GM10847 (cell line): ENCODE results near the gene LSM10.

Experiments
- POLR2A ChIP-seq: IDR thresholded peaks from 2 replicates; pipeline ENCODE4 v1.6.1; 2011; ENCODE audit not compliant: insufficient read length; ENCODE audit errors: extremely low read depth

The LSM10 gene

GRCh38 chr1:36390411-36390810 lies 7.3 kb downstream of the LSM10 start:
- TF ChIP-seq POLR2A, result no peak

DNA sequence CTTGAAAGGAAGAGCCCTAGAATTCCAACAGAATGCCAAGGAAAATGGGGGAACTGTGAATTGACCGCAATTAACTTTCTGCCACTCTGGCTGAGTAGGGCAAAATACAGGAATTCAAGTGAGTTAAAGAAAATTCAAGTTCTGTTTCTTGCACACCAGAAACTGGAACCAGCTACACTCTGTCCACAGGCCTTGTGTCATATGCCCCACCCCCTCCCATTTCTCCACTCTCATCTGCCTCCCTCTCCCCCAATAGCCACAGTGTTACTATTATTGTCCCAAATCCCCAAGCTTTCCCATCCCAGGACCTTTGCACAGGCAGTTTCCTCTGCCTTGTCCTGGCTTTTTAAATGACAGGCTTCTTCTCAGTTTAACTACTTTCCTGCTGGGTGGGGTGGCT lies 7.7 kb downstream of the LSM10 start:
- no peak for TF ChIP-seq POLR2A

- no peak for TF ChIP-seq POLR2A
These were observed 8.4 kb downstream of the LSM10 start for GRCh38 chr1:36389261-36389660.

- TF ChIP-seq POLR2A, result no peak
These were observed 10.4 kb downstream of the LSM10 start for GRCh38 chr1:36387141-36387949.

DNA sequence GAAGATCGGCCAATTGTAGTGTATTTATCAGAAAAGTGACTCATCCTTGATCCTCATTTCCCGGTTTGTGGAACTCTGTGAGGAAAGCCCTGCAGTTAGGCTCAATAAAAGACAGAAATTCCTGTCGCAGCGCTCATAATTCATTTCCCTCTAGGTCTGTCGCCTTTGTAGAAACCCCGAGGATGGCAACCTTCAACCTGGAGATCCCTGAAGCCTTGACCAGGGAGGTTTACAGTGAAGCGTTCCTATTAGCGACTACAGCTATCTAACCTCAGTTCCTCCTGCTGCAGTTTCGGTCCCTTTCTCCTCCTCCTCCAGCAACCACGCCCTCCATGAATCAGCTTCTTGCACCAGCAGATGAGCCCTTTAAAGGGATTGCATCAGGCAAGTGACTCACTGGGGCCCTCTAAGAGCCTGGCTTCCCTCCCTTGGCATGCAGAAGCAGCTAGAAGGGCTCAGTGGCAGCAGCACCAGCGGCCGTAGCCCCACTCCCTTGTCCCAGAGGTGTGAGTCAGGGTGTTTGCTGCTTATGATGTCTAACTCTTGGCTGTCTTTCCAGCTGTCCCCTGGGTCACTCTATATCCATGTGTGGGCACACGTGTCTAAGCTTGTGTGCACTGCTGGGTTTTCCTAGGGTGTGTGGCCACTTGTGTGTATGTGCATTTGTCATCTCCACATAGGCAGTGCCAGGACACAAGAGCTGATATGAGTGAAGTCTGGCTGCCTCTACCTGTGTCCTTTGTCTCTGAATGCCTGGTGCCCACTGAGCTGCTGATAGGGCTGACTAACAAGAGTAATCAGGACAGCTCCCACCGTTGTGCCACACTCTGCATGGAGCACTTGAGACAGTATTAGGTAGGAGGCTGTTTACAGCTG lies 11.2 kb downstream of the LSM10 start:
- TF ChIP-seq POLR2A, result peak; percentile 78

GRCh38 chr1:36385410-36386264 lies 12.1 kb downstream of the LSM10 start, which contains the start of gene STK40:
STK40 (minus strand) TSS chr1:36385924; CDS start chr1:36361332, 24,592 bp downstream.
- TF ChIP-seq POLR2A, result peak; percentile 50

DNA sequence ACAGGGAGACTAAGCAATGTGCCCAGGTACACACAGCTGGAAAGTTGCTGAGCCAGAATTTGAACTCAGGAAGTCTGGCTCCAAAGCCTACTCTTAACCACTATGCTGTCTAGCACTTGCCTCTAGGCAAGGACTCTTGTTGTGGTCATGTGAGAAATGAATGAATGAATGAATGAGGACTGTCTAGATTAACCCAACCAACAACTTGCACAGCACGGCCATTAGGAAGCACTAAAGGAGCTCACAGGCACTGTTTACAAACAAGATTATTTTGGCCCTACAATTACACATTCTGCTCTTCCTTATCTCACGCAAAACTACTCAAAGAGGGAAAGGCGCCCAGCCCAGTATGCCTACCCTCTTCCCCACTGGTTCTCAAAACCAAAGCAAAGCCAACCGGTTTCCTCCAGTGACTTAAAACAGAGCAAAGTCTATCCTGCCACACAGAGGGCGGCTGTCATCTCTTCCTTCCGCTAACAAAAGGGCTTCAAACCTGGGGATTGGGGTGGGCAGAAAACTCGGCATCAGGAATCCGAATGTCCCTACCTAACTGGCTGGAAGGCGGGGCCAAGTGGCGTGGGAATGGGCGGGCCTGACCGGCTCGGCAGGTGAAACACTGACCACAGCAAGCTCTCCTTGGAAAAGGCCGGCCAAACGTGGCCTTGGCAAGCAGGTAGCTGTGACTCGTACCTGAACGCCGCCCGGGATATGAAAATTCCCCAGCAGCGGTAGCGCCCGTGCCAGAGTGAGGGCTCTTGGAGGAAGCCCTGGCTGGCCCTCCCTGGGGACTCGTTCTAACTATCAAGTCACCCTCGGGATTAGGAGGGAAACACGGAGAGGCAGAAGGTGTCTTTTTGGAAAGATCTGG lies 12.9 kb downstream of the LSM10 start:
- TF ChIP-seq POLR2A, result no peak

DNA sequence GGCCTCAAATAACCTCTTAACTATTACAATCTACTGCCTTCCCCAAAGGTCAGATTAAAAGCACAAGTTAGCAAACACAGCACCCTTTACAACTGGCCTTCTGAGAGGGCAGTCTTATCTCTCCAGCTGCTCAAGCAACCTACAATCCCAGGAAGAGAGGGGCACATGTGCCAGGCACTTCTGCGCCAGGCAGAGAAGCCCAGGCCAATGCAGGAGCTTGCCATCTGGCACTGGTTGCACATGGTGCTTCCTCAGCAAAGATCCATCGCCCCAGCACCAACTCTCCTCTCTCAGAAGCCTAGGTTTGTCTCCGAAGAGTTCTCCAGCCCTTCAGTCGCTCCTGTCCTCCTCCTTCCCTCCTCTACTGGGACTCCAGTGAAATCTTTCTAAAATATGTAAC lies 14.5 kb downstream of the LSM10 start:
- TF ChIP-seq POLR2A, result no peak

DNA sequence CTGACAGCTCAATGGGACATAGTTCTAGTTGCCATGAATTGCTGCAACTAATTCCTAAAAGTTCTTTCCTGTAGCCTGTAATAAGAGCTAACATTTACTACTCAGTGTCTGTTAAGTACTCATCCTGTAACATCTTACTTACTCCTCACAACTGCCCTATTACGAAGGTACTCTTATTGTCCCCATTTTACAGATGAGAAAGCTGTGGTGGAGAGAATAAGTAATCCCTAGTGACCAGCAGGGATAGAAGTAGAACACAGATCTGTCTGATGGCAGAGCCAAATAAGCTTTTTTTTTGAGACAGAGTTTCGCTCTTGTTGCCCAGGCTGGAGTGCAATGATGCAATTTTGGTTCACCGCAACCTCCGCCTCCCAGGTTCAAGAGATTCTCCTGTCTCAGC lies 15.0 kb downstream of the LSM10 start:
- TF ChIP-seq POLR2A, result no peak

DNA sequence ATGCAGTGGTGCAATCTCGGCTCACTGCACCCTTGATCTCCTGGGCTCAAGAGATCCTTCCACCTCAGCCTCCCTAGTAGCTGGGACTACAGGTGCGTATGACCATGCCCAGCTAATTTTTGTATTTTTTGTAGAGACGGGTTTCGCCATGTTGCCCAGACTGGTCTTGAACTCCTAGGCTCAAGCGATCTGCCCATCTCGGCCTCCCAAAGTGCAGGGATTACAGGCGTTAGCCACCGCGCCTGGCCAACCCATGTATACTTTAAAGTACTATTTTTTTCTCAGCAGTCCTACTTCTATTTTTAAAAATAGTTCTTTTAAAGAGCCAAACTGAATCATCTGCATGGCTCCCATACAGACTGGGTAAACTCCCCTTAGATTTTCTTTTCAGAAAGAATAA lies 15.5 kb downstream of the LSM10 start:
- TF ChIP-seq POLR2A, result no peak

GRCh38 chr1:36381405-36381804 lies 16.3 kb downstream of the LSM10 start:
- TF ChIP-seq POLR2A, result no peak

GRCh38 chr1:36380782-36381181 lies 16.9 kb downstream of the LSM10 start:
- TF ChIP-seq POLR2A, result no peak

DNA sequence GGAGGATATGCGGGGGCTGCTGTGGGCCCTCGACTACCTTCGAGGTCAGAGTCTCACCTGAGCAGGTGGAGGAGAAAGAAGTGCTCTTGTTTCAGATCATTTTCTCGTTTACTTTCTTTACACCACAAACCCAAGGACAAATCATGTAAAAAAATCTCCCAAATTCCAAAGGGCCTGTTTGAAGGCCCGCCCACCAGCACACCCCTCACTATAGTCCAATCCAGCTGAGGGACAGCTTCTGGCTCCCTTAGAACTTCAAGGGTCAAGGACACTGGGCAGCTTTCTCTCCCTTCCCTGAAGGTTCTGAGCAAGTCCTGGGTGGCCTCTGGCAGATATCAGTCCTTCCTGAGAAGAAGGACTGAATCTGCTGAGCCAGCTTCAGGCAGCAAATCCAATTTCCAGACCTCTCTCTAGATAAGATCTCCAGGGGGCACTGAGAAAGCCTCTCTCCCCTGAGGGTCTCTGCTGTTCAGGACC lies 17.5 kb downstream of the LSM10 start:
- TF ChIP-seq POLR2A, result no peak

- no peak for TF ChIP-seq POLR2A
These were observed 19.8 kb downstream of the LSM10 start for GRCh38 chr1:36377791-36378492.

DNA sequence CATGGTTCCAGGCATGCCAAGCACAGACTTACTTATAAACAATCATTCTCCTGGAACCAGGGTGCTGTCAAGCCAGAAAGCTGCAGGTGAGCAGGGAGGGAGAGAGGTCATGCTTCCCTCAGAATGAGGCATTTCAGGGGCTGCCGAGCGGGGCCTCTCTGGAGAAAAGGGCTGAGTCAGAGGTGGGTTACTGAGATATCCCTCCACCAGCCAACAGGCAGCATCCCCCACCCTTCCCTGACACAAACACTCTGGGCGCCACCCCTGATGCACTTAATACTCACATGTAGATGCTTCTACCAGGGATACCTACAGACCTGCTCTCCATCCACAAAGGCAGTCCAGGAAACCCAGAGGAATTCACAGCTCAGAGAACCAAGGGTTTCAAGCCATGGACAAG lies 25.1 kb downstream of the LSM10 start:
- TF ChIP-seq POLR2A, result no peak
